Gastrocnemius medialis (tissue), 4 donors: ENCODE data around the gene RNF26. TPM values are rescaled to one million over a fixed set of nuclear protein-coding genes. Genes with fewer than 3 reads are reported as not detected.

Experiments
- ATAC-seq, 2 donors: fragments of 150-250 bp; one replicate each; pipeline ENCODE4 v1.9.1; 2016
- DNase-seq, 2 donors: peaks; one replicate each; pipeline ENCODE4 v3.0.0-alpha.2; 2019
- H3K27ac ChIP-seq, 4 donors: fragments of 200-600 bp; sonication (generic); 1 replicate in 1 of 4; 2 replicates in 3 of 4; pipeline ENCODE4 v1.5.1; 2016 to 2018; ENCODE audit warnings: mild to moderate bottlenecking in 2 of 4, moderate library complexity in 1 of 4
- H3K27me3 ChIP-seq, 3 donors: fragments of 200-600 bp; sonication (generic) in 2 of 3; 1 replicate in 1 of 3; 2 replicates in 2 of 3; pipeline versions ENCODE4 v1.5.1 to v1.6.0; 2016 to 2019; ENCODE audit warnings: mild to moderate bottlenecking in 1 of 3, moderate library complexity in 1 of 3
- H3K36me3 ChIP-seq, 2 donors: fragments of 200-600 bp; sonication (generic) in 1 of 2; one replicate each; pipeline ENCODE4 v1.5.1; 2017 to 2018
- H3K4me1 ChIP-seq, 2 donors: fragments of 200-600 bp; sonication (generic) in 1 of 2; one replicate each; pipeline ENCODE4 v1.5.1; 2016 to 2017; ENCODE audit warnings: mild to moderate bottlenecking in 2 of 2
- H3K4me3 ChIP-seq, 4 donors: fragments of 200-600 bp; sonication (generic) in 3 of 4; 1 replicate in 1 of 4; 2 replicates in 3 of 4; pipeline ENCODE4 v1.5.1; 2016 to 2019; ENCODE audit warnings: mild to moderate bottlenecking in 2 of 4
- H3K9me3 ChIP-seq, 3 donors: fragments of 200-600 bp; sonication (generic) in 2 of 3; 1 replicate in 1 of 3; 2 replicates in 2 of 3; pipeline ENCODE4 v1.5.1; 2016 to 2019
- CTCF ChIP-seq, 5 experiments: fragments of 450-650 bp in 3 of 5; fragments of 200-600 bp in 2 of 5; sonication (generic) in 2 of 5; IDR thresholded peaks in 4 of 5; conservative IDR thresholded peaks in 1 of 5; 1 replicate in 4 of 5; 2 replicates in 1 of 5; pipeline ENCODE4 v1.5.1; 2016 to 2019; ENCODE audit warnings: antibody characterized with exemption in 5 of 5, mild to moderate bottlenecking in 3 of 5, moderate library complexity in 3 of 5
- POLR2A ChIP-seq, 2 donors: fragments of 450-650 bp; IDR thresholded peaks; one replicate each; pipeline ENCODE4 v1.6.1; 2017; ENCODE audit warnings: antibody characterized with exemption in 2 of 2, mild to moderate bottlenecking in 2 of 2, moderate library complexity in 2 of 2
- in situ Hi-C, 4 donors: fragments of 200-750 bp; cut with MboI; loops; one replicate each; pipeline versions ENCODE4 v1.15.0 to v1.8.0; 2017; ENCODE audit warnings: low sequenced_read_pairs in 4 of 4
- intact Hi-C: fragments of 100-400 bp; cut with DNase I; formaldehyde crosslinking; loops from one replicate; pipeline ENCODE4 v1.15.1; 2023; ENCODE audit warnings: low total_unique reads
- total RNA-seq, 4 donors: library from RNA; depleted of rRNA; stranded (reverse); fragments of >200 nt; gene quantifications; one replicate each; pipeline versions ENCODE4 v1.1.0 to v1.2.3, GENCODE V29; 2016

Gene RNF26
- total RNA-seq, 4 donors from 2014 or later, result 3.8 to 5.1 (median 4.7) TPM

GRCh38 chr11:119346605-119347004 is 12.3 kb downstream of the RNF26 start, which contains the start of gene MFRP:
Gene MFRP, minus strand, starts transcription at chr11:119346705. Its CDS starts 192 bp downstream, at chr11:119346513.
- Histone ChIP-seq H3K9me3 (no peaks in the 10 kb centered on the region), H3K4me3 (no peak within 1 kb of the TSS), H3K27me3 (no peaks in the 10 kb centered on the region), H3K36me3 (no peaks in the 10 kb centered on the region), H3K4me1 (peaks cover 2 to 6% of the 10 kb centered on the region in 2 donors), H3K27ac (peak within 1 kb of the TSS in 2 of 4 donors; percentile 18 to 43)
- ATAC-seq (no peak), DNase-seq (no peak)
- in situ Hi-C loops, result no loop called here
- TF ChIP-seq POLR2A (IDR thresholded peaks at IDR 0.05) (no peak), CTCF (IDR thresholded peaks at IDR 0.05 in 4 of 5, conservative IDR thresholded peaks at IDR 0.05 in 1 of 5) (no peak)
- intact Hi-C loops, result no loop called here

GRCh38 chr11:119347242-119347641 is 12.9 kb downstream of the RNF26 start:
- H3K4me3 ChIP-seq, result no peak overlapping the region
- DNase-seq (peak in 1 of 2 donors; percentile 14), ATAC-seq (peak; percentile 29 to 32)
- intact Hi-C loops (no loop called here), in situ Hi-C loops (no loop called here)
- H3K27ac ChIP-seq, result peak overlapping the region in 2 of 4 donors; percentile 18 to 43
- H3K36me3 ChIP-seq, result no peaks in the 10 kb centered on the region
- no peak for TF ChIP-seq POLR2A (IDR thresholded peaks at IDR 0.05)
- TF ChIP-seq CTCF (IDR thresholded peaks at IDR 0.05 in 4 of 5, conservative IDR thresholded peaks at IDR 0.05 in 1 of 5), result no peak
- H3K27me3 ChIP-seq, result no peaks in the 10 kb centered on the region
- peaks cover 0 to 6% of the 10 kb centered on the region in 2 donors for H3K4me1 ChIP-seq
- no peaks in the 10 kb centered on the region for H3K9me3 ChIP-seq

GRCh38 chr11:119347940-119348605 is 13.7 kb downstream of the RNF26 start:
- in situ Hi-C loops, result no loop called here
- Histone ChIP-seq H3K4me1 (peaks cover under 1 to 6% of the 10 kb centered on the region in 2 donors), H3K27me3 (no peaks in the 10 kb centered on the region), H3K9me3 (no peaks in the 10 kb centered on the region), H3K27ac (peak overlapping the region in 2 of 4 donors; percentile 18 to 43), H3K36me3 (no peaks in the 10 kb centered on the region), H3K4me3 (no peak overlapping the region)
- DNase-seq (peak in 1 of 2 donors; percentile 18), ATAC-seq (peak; percentile 30 to 47)
- TF ChIP-seq CTCF (IDR thresholded peaks at IDR 0.05 in 4 of 5, conservative IDR thresholded peaks at IDR 0.05 in 1 of 5) (no peak), POLR2A (IDR thresholded peaks at IDR 0.05) (no peak)
- intact Hi-C loops, result no loop called here

GRCh38 chr11:119350302-119350701 is 16.0 kb downstream of the RNF26 start:
- intact Hi-C loops (no loop called here), in situ Hi-C loops (loop anchor here in 1 of 4 donors (10.0 kb wide), 1 partner anchor 124 kb away; no protein-coding TSS in a partner anchor)
- H3K4me1 ChIP-seq, result peaks cover 5 to 7% of the 10 kb centered on the region in 2 donors
- ATAC-seq, result no peak
- TF ChIP-seq CTCF (IDR thresholded peaks at IDR 0.05 in 4 of 5, conservative IDR thresholded peaks at IDR 0.05 in 1 of 5), result no peak
- TF ChIP-seq POLR2A (IDR thresholded peaks at IDR 0.05), result no peak
- H3K27ac ChIP-seq, result no peak overlapping the region
- peaks cover 0 to 4% of the 10 kb centered on the region in 2 donors for H3K36me3 ChIP-seq
- no peaks in the 10 kb centered on the region for H3K27me3 ChIP-seq
- no peak overlapping the region for H3K4me3 ChIP-seq
- no peak for DNase-seq
- H3K9me3 ChIP-seq, result no peaks in the 10 kb centered on the region
